Liver (tissue), 9 donors: ENCODE measurements around the gene CD63. TPM values are rescaled to one million over a fixed set of nuclear protein-coding genes. Genes with fewer than 3 reads are reported as not detected.

Experiments
- DNase-seq: peaks from one replicate; pipeline ENCODE4 v3.0.0-alpha.2; 2017; ENCODE audit warnings: low spot score
- H3K27ac ChIP-seq, 2 donors: one replicate each; pipeline ENCODE4 v1.7.0; 2013; ENCODE audit warnings: inconsistent platforms in 2 of 2, low read length in 2 of 2, control low read depth in 1 of 2, low read depth in 1 of 2, mild to moderate bottlenecking in 1 of 2
- H3K27me3 ChIP-seq, 4 donors: one replicate each; pipeline versions ENCODE4 v1.6.1 to v1.7.0; 2013; ENCODE audit warnings: low read length in 3 of 4, inconsistent platforms in 1 of 4, mild to moderate bottlenecking in 1 of 4, moderate library complexity in 1 of 4; ENCODE audit not compliant: control insufficient read depth in 4 of 4, insufficient read depth in 4 of 4
- H3K36me3 ChIP-seq, 4 donors: one replicate each; pipeline versions ENCODE4 v1.6.1 to v1.7.0; 2013; ENCODE audit warnings: low read length in 3 of 4, mild to moderate bottlenecking in 3 of 4, low read depth in 1 of 4, moderate library complexity in 1 of 4; ENCODE audit not compliant: control insufficient read depth in 4 of 4, insufficient read depth in 3 of 4
- H3K4me1 ChIP-seq, 4 donors: one replicate each; pipeline versions ENCODE4 v1.6.1 to v1.7.0; 2013; ENCODE audit warnings: low read length in 3 of 4, mild to moderate bottlenecking in 3 of 4, moderate library complexity in 1 of 4; ENCODE audit not compliant: control insufficient read depth in 4 of 4, insufficient read depth in 4 of 4
- H3K4me3 ChIP-seq, 3 donors: one replicate each; pipeline versions ENCODE4 v1.6.1 to v1.7.0; 2013; ENCODE audit warnings: low read length in 3 of 3, control low read depth in 1 of 3, low read depth in 1 of 3, mild to moderate bottlenecking in 1 of 3
- H3K9ac ChIP-seq, 2 donors: one replicate each; pipeline ENCODE4 v1.7.0; 2013; ENCODE audit warnings: low read length in 2 of 2, mild to moderate bottlenecking in 2 of 2, moderate library complexity in 2 of 2, control low read depth in 1 of 2, low read depth in 1 of 2
- H3K9me3 ChIP-seq, 4 donors: one replicate each; pipeline versions ENCODE4 v1.6.1 to v1.7.0; 2013; ENCODE audit warnings: low read length in 3 of 4; ENCODE audit not compliant: control insufficient read depth in 4 of 4
- CTCF ChIP-seq: fragments of 150-350 bp; IDR thresholded peaks from 2 replicates; pipeline ENCODE4 v1.5.1; 2017; ENCODE audit warnings: improper control_type of control experiment, low read depth, low read length; ENCODE audit not compliant: missing input control
- EGR1 ChIP-seq, 2 donors: IDR thresholded peaks; 2 replicates each; pipeline ENCODE4 v1.6.1; 2016 to 2018; ENCODE audit warnings: antibody characterized with exemption in 2 of 2, low read depth in 2 of 2
- GABPA ChIP-seq, 2 donors: IDR thresholded peaks in 1 of 2; conservative IDR thresholded peaks in 1 of 2; 2 replicates each; pipeline ENCODE4 v1.6.1; 2016; ENCODE audit warnings: antibody characterized with exemption in 2 of 2, mild to moderate bottlenecking in 1 of 2, moderate library complexity in 1 of 2
- HNF4A ChIP-seq, 2 donors: conservative IDR thresholded peaks; 2 replicates each; pipeline ENCODE4 v1.6.1; 2016; ENCODE audit warnings: antibody characterized with exemption in 2 of 2, mild to moderate bottlenecking in 2 of 2
- HNF4G ChIP-seq: IDR thresholded peaks from 2 replicates; pipeline ENCODE4 v1.6.1; 2016; ENCODE audit warnings: antibody characterized with exemption
- NR2F2 ChIP-seq: IDR thresholded peaks from 2 replicates; pipeline ENCODE4 v1.6.1; 2016; ENCODE audit warnings: antibody characterized with exemption
- REST ChIP-seq: IDR thresholded peaks from 2 replicates; pipeline ENCODE4 v1.6.1; 2016; ENCODE audit warnings: antibody characterized with exemption, mild to moderate bottlenecking
- RXRA ChIP-seq, 2 donors: IDR thresholded peaks; 2 replicates each; pipeline ENCODE4 v1.6.1; 2017 to 2018; ENCODE audit warnings: antibody characterized with exemption in 2 of 2, mild to moderate bottlenecking in 1 of 2
- SP1 ChIP-seq: IDR thresholded peaks from 2 replicates; pipeline ENCODE4 v1.6.1; 2018; ENCODE audit warnings: antibody characterized with exemption, mild to moderate bottlenecking
- TAF1 ChIP-seq: conservative IDR thresholded peaks from 2 replicates; pipeline ENCODE4 v1.6.1; 2016; ENCODE audit warnings: antibody characterized with exemption, mild to moderate bottlenecking
- YY1 ChIP-seq: IDR thresholded peaks from 2 replicates; pipeline ENCODE4 v1.6.1; 2016; ENCODE audit warnings: antibody characterized with exemption, mild to moderate bottlenecking
- ZBTB33 ChIP-seq: IDR thresholded peaks from 2 replicates; pipeline ENCODE4 v1.6.1; 2016; ENCODE audit warnings: antibody characterized with exemption
- WGBS: extraction: QIAGEN DNeasy Blood & Tissue Kit; methylation state at CpG from one replicate; pipeline ENCODE4 v1.1.7; 2013; 5-methylcytosine and 5-hydroxymethylcytosine counted together
- polyA plus RNA-seq, 2 donors: library from polyadenylated mRNA; stranded (reverse) in 1 of 2; unstranded in 1 of 2; fragments of 200-250 nt in 1 of 2; fragments of >200 nt in 1 of 2; fragmentation: Nextera tagmentation in 1 of 2; extraction: Ambion mirVana in 1 of 2; gene quantifications; one replicate each; pipeline versions ENCODE4 v1.2.1 to v1.2.3, GENCODE V29; 2013 to 2015
- total RNA-seq, 2 donors: library from RNA; depleted of rRNA; stranded (reverse); fragments of >200 nt; gene quantifications; one replicate each; pipeline ENCODE4 v1.2.3, GENCODE V29; 2014
- donor health status: healthy.
- donor health status: healthy.
- donor health status: healthy.
- donor health status: healthy.
- donor health status: healthy.

Gene CD63
- total and polyA plus RNA-seq, 4 donors = 185 to 373 (median 338) TPM

- WGBS = 91% methylated on average over 6 of the region's 6 CpGs
- no peaks in the 10 kb centered on the region for H3K36me3 ChIP-seq
- DNase-seq = no peak
- H3K27ac ChIP-seq = no peak overlapping the region
- H3K9ac ChIP-seq = no peak overlapping the region
- no peaks in the 10 kb centered on the region for H3K27me3 ChIP-seq
- no peak overlapping the region for H3K4me3 ChIP-seq
- H3K9me3 ChIP-seq = no peaks in the 10 kb centered on the region
- peaks cover 0 to 9% (median 3%) of the 10 kb centered on the region in 4 donors for H3K4me1 ChIP-seq
- TF ChIP-seq EGR1 (IDR thresholded peaks at IDR 0.05; ENCODE audit: low read depth in 2 of 2) (no peak), SP1 (no peak), CTCF (no peak)
Observed at GRCh38 chr12:55703901-55704761, 24.7 kb downstream of the CD63 start.

GRCh38 chr12:55703288-55703687, 25.5 kb downstream of the CD63 start:
- Histone ChIP-seq H3K4me1 (peaks cover 0 to 5% (median 3%) of the 10 kb centered on the region in 4 donors), H3K36me3 (no peaks in the 10 kb centered on the region), H3K9me3 (no peaks in the 10 kb centered on the region), H3K9ac (no peak overlapping the region), H3K27ac (no peak overlapping the region), H3K27me3 (no peaks in the 10 kb centered on the region), H3K4me3 (no peak overlapping the region)
- WGBS = 82% methylated on average over 2 of the region's 2 CpGs
- no peak for TF ChIP-seq YY1
- TF ChIP-seq GABPA (IDR thresholded peaks at IDR 0.05 in 1 of 2, conservative IDR thresholded peaks at IDR 0.05 in 1 of 2) = no peak
- TF ChIP-seq HNF4A (conservative IDR thresholded peaks at IDR 0.05) = no peak
- no peak for TF ChIP-seq REST
- no peak for TF ChIP-seq RXRA (IDR thresholded peaks at IDR 0.05)
- no peak for TF ChIP-seq SP1
- TF ChIP-seq NR2F2 = no peak
- no peak for TF ChIP-seq EGR1 (IDR thresholded peaks at IDR 0.05; ENCODE audit: low read depth in 2 of 2)
- TF ChIP-seq ZBTB33 = no peak
- TF ChIP-seq HNF4G = no peak
- no peak for TF ChIP-seq TAF1
- TF ChIP-seq CTCF = no peak
- DNase-seq = no peak
